ENCODE measurements around the gene SPATA21.
"Not testable (repeated sequence)": the region's sequence is repeated elsewhere in the genome, so short reads cannot be mapped to it uniquely, and the experiment has no call there.

The SPATA21 gene

DNA sequence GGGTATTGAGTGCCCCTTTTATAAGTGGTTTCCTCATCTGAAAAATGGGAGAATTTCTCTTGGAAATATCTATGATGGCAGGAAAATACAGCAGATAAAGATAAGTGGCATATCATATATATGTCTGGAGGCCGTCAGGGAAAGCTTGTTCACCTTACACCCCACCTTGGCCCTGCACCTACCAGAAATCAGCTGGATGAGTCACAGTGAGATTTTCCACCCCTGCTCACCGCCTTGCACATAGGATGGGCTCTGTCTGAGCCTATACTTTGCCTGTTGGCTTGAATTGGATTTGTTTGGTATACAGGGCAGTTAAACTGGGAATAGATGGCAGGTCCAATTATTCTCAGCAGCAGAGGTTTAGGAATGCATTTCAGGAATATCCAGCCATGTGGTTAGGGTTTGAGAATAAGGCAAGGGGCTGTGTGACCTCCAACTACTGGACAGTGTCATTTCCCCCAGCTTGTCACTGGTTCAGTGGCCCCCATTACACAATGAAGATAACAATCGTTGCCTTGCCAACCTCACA, at the start of gene SPATA21:
TSS of gene SPATA21 (minus strand) at position 479 of the 529 bp plus-strand sequence. CDS start 6,053 bp downstream, outside the sequence.
- no peak for DNase-seq

- not testable (repeated sequence) for DNase-seq
Observed at GRCh38 chr1:16487011-16487410, 49.8 kb upstream of the SPATA21 start.

- DNase-seq: not testable (repeated sequence)
Observed at GRCh38 chr1:16486316-16486715, 49.1 kb upstream of the SPATA21 start.

DNA sequence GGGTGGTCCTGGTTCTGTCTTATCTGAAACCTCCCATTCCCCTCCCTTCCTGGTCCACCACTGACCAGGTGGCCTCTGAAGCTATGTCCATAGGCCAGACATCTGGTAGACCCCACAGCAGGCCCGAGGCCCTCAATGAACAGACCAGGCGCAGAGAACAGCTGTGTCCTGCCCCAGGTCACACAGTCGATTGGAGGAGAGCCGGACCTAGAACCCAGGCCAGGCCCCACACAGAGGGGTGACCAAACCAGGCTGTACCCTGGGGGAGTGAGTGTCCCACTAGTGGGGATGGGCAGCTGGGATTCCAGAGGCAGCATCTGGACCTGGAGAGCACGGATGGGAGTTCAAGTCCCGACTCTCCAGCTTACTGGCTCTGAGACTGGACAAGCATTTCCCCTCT, 47.7 kb upstream of the SPATA21 start:
- no peak for DNase-seq

DNA sequence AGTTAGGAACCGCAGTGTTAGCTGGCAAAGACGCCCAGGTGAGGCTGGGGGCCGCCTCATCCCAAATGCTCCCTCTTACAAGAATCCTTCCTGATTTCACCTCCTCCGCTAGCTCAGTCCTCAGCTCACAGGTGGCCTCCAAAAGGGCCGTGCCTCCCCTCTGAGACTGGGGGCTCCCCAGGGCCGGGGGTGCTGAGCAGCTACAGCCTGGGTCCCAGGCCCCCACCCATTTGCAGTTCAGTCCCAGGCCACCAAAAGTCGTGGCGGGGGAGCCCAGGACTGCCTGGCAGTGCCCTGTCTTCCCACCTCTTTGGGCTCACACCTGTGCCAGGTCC, 47.2 kb upstream of the SPATA21 start:
- DNase-seq: no peak

DNA sequence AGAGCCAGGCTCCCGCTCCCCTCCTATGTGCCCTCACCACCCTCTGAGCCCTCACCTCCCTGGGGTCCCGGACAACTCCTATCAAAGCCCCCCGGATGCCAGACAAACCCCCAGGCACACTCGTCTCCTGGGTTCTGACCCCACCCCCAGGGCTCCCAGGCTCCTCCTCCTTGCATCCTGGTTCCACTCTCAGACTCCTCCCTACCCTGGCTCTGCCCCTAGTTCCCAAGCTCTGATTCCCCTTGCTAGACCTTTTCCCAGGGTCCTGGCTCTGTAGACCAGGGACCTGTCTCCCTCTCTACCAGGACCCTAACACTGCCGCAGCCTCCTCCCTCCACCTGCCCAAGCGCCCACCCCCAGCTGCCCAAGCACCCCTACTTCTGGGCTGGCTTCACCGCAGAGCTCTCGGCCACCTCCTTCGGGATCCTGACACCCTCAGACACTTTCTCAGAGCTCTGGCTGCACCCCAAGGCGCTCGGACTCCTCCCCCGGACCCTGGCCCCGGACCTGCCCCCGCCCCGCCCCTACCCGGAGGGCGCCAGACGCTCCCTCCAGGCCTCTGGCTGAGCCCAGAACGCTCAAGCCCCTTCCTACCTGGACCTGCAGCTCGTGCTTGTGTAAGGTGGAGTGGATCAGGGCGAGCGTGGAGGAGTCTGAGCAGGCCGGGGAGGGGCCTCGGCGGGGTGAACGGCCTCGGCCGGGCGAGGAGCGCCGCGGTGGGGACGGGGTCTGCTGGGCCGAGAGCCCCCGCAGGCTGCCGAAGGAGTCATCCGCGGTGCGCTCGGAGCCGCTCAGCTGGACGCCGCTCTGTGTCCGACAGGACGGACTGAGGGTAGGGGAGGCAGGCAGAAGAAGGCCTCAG, 46.6 kb upstream of the SPATA21 start:
- not testable (repeated sequence) for DNase-seq

- not testable (repeated sequence) for DNase-seq
Observed at GRCh38 chr1:16483146-16483545, 45.9 kb upstream of the SPATA21 start.

DNA sequence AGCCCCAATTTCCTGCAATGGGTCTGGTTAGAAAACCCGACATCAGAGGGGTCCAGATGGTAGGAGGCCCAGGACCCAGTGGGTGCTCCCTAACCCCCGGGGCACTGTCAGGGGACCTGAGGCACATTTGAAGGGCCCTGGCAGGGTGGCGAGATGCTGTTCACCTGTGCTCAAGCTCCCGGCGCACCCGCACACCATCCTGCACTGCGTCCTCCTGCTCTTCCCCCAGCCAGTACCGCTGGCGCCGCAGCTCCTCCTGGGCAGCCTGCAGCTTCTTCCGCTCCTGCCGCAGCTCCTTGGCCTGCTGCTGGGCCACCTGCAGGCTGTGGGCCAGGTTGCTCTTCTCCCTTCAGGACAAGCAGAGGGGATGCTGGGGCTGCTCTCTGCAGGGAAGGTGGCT, 40.9 kb upstream of the SPATA21 start:
- no peak for DNase-seq

DNA sequence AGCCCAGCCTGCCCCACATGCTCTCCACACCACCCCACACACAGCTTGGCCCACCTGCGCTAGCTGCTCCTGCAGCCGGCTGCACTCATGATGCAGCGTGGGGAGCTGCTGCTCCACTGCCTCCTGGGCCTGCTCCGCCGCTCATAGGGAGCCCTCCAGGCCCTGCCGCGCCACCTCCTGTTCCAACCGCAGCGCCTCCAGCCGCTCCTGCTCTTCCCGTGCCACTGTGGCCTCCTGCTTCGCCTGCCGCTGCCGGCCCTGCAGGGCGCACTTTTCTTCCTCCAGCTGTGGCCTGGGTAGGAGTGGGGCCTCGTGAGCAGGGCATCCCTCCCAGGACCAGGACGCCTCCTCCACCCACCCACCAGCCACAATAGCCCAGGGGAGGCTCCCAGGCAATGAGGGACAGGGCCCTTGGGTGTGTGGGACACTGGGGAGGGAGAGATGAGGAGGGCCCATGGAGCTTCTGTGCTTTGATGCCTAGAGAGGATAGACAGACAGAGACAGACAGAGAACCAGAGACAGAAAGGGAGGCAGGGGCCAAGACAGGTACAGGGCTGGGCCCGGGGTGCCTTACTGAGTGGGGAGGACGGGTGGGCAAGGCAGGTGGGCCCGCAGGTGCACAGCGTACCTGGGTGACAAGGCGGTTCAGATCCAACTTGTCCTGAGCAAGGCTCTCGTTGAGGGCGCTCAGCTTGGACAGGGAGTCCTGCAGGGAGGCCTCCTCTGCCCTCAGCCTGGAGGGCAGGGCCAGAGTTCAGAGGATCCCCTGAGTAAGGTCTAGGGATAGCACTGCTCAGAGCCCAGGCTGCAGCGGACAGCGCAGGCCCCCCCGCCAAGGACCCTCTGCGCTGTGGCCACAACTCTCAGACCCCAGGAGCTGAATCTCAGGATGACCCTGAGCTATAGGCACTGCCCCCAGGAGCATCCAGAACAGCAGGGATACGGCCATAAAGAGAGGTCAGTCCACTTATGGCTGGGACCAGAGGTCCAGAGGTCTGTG, 38.8 kb upstream of the SPATA21 start:
- not testable (repeated sequence) for DNase-seq

GRCh38 chr1:16474891-16475290, 37.7 kb upstream of the SPATA21 start:
- not testable (repeated sequence) for DNase-seq

- no peak for DNase-seq
Observed at GRCh38 chr1:16474166-16474800, 37.1 kb upstream of the SPATA21 start.

GRCh38 chr1:16468558-16468957, 31.3 kb upstream of the SPATA21 start:
- no peak for DNase-seq

GRCh38 chr1:16464917-16465625, 27.8 kb upstream of the SPATA21 start:
- no peak for DNase-seq

GRCh38 chr1:16462773-16463330, 25.6 kb upstream of the SPATA21 start:
- DNase-seq: no peak

GRCh38 chr1:16461681-16462080, 24.5 kb upstream of the SPATA21 start:
- no peak for DNase-seq

- DNase-seq: no peak
Observed at GRCh38 chr1:16459352-16459925, 22.2 kb upstream of the SPATA21 start.

- no peak for DNase-seq
Observed at GRCh38 chr1:16458831-16459230, 21.6 kb upstream of the SPATA21 start.

GRCh38 chr1:16456151-16456550, 18.9 kb upstream of the SPATA21 start:
- not testable (repeated sequence) for DNase-seq

GRCh38 chr1:16454909-16455308, 17.7 kb upstream of the SPATA21 start:
- DNase-seq: not testable (repeated sequence)

- DNase-seq: no peak
Observed at GRCh38 chr1:16451841-16452528, 14.8 kb upstream of the SPATA21 start.
